ENCODE data around the gene ZNF76. TPM values are rescaled to one million over a fixed set of nuclear protein-coding genes. Genes with fewer than 3 reads are reported as not detected.
A peak's percentile ranks its signal among the peaks of the same experiment; 100 is the strongest.

The ZNF76 gene
- total and polyA plus RNA-seq, 2 of the 8 experiments (the other 6 are each of a cell fraction or from before 2014, with no cell fraction given): 17.9 to 23.9 TPM

- TF ChIP-seq MAX (IDR thresholded peaks at IDR 0.05) (peak; percentile 94), KDM4A (IDR thresholded peaks at IDR 0.05; ENCODE audit: low read depth, low read length, severe bottlenecking) (peak; percentile 98), TAF1 (IDR thresholded peaks at IDR 0.05; ENCODE audit: low read depth, low read length) (peak; percentile 50; the same call in 1 of the 2 replicates), E2F6 (IDR thresholded peaks at IDR 0.05) (peak; percentile 71; the same call in 1 of the 2 replicates), PHF8 (conservative IDR thresholded peaks at IDR 0.05; ENCODE audit: low read depth, low read length) (peak; percentile 58; the same call in 1 of the 2 replicates)
These were observed 58.9 kb downstream of the ZNF76 start (continued) for GRCh38 chr6:35318196-35319171.
